HG02840 (cell line): Measurements from ENCODE around the gene MYH16.
A peak's percentile ranks its signal among the peaks of the same experiment; 100 is the strongest.
"Not testable (repeated sequence)": the region's sequence is repeated elsewhere in the genome, so short reads cannot be mapped to it uniquely, and the experiment has no call there.

ENCODE experiments used
- ATAC-seq: cut with Tn5 transposase; IDR thresholded peaks from one replicate; pipeline ENCODE4 v1.9.1; 2021; ENCODE audit warnings: mild to moderate bottlenecking, moderate library complexity, moderate number of reproducible peaks; ENCODE audit not compliant: unreplicated experiment, low FRiP score

The MYH16 gene

GRCh38 chr7:99293650-99294049 is 21.0 kb downstream of the MYH16 start:
- no peak for ATAC-seq

- ATAC-seq: no peak
Observed at GRCh38 chr7:99296471-99296870, 23.8 kb downstream of the MYH16 start.

- ATAC-seq: no peak
Observed at GRCh38 chr7:99301496-99301895, 28.9 kb downstream of the MYH16 start.

- no peak for ATAC-seq
Observed at GRCh38 chr7:99305473-99306260, 33.0 kb downstream of the MYH16 start.

GRCh38 chr7:99308461-99309074 is 35.9 kb downstream of the MYH16 start:
- ATAC-seq: no peak

- no peak for ATAC-seq
Observed at GRCh38 chr7:99309111-99309510, 36.5 kb downstream of the MYH16 start.

- no peak for ATAC-seq
Observed at GRCh38 chr7:99310004-99310403, 37.4 kb downstream of the MYH16 start.

GRCh38 chr7:99311702-99312101 is 39.1 kb downstream of the MYH16 start:
- ATAC-seq: no peak

- no peak for ATAC-seq
Observed at GRCh38 chr7:99312316-99313203, 39.9 kb downstream of the MYH16 start.

- no peak for ATAC-seq
Observed at GRCh38 chr7:99313204-99313573, 40.5 kb downstream of the MYH16 start.

- no peak for ATAC-seq
Observed at GRCh38 chr7:99314504-99314903, 41.9 kb downstream of the MYH16 start.

GRCh38 chr7:99320371-99320770 is 47.7 kb downstream of the MYH16 start:
- no peak for ATAC-seq

GRCh38 chr7:99322659-99323058 is 50.0 kb downstream of the MYH16 start:
- not testable (repeated sequence) for ATAC-seq

GRCh38 chr7:99324559-99324958 is 51.9 kb downstream of the MYH16 start:
- ATAC-seq: no peak

- no peak for ATAC-seq
Observed at GRCh38 chr7:99325001-99325493, 52.4 kb downstream of the MYH16 start.

- ATAC-seq: peak; percentile 86
Observed at GRCh38 chr7:99325592-99326407, 53.2 kb downstream of the MYH16 start, which contains the start of gene ARPC1A. Gene ARPC1A, plus strand, starts transcription at chr7:99325898. Its CDS starts 7,456 bp downstream, at chr7:99333354.

- ATAC-seq: no peak
Observed at GRCh38 chr7:99326408-99326782, 53.8 kb downstream of the MYH16 start.

GRCh38 chr7:99330314-99330961 is 57.8 kb downstream of the MYH16 start:
- ATAC-seq: not testable (repeated sequence)

GRCh38 chr7:99331002-99331401 is 58.4 kb downstream of the MYH16 start:
- no peak for ATAC-seq

- ATAC-seq: no peak
Observed at GRCh38 chr7:99339595-99339994, 67.0 kb downstream of the MYH16 start.
